ENCODE measurements around the gene AMBN.
"Not testable (repeated sequence)": the region's sequence is repeated elsewhere in the genome, so short reads cannot be mapped to it uniquely, and the experiment has no call there.

Gene AMBN

GRCh38 chr4:70640192-70640591 is 48.1 kb downstream of the AMBN start:
- no peak overlapping the region for H3K4me3 ChIP-seq (ENCODE audit: low read depth, low read length)
- no peak for TF ChIP-seq CTCF (IDR thresholded peaks at IDR 0.05; ENCODE audit: low read depth, low read length)

GRCh38 chr4:70650741-70651140 is 58.7 kb downstream of the AMBN start:
- not testable (repeated sequence) for H3K4me3 ChIP-seq (ENCODE audit: low read depth, low read length)

- H3K4me3 ChIP-seq (ENCODE audit: low read depth, low read length): 0 out of 2 replicates have a peak overlapping the region, but pooled peaks have one; percentile 26
- TF ChIP-seq CTCF (IDR thresholded peaks at IDR 0.05; ENCODE audit: low read depth, low read length): no peak; the same call in 1 of the 2 replicates
These were observed 59.9 kb downstream of the AMBN start for GRCh38 chr4:70651864-70652506.

- no peak overlapping the region for H3K4me3 ChIP-seq (ENCODE audit: low read depth, low read length)
These were observed 62.6 kb downstream of the AMBN start for GRCh38 chr4:70654605-70655011.

More at GRCh38 chr4:70654605-70655011, 62.6 kb downstream of the AMBN start:
- no peak for TF ChIP-seq CTCF (IDR thresholded peaks at IDR 0.05; ENCODE audit: low read depth, low read length)

Data from WI38 (cell line).